Measurements from ENCODE around the gene NABP1. TPM values are rescaled to one million over a fixed set of nuclear protein-coding genes. Genes with fewer than 3 reads are reported as not detected.
A peak's percentile ranks its signal among the peaks of the same experiment; 100 is the strongest.

The NABP1 gene
- total RNA-seq (2022) (81.8 and 96.3 TPM in 2 replicates), Bru-seq, nascent RNA (percentile 99 among the genes with signal in this experiment), BruChase-seq, experiment 1, labeled RNA remaining after a 6-hour chase (percentile 97 among the genes with signal in this experiment), BruChase-seq, experiment 2, labeled RNA remaining after a 2-hour chase (percentile 99 among the genes with signal in this experiment)
- long read RNA-seq, full-length matches to known transcripts: 34 of 90 reads
- long read RNA-seq, partial matches to known transcripts: 16 of 90 reads
- long read RNA-seq, other reads (novel, unspliced or antisense): 40 of 90 reads

- Mint-ChIP-seq H3K4me1 (ENCODE audit: insufficient read depth, unreplicated experiment) (peaks cover 22% of the 10 kb centered on the region), H3K4me3 (ENCODE audit: unreplicated experiment) (peak within 1 kb of the TSS; percentile 84), H3K9me3 (ENCODE audit: unreplicated experiment) (no peaks in the 10 kb centered on the region), H3K36me3 (ENCODE audit: insufficient read depth, unreplicated experiment) (peaks cover 16% of the 10 kb centered on the region), H3K27me3 (ENCODE audit: insufficient read depth, unreplicated experiment) (no peaks in the 10 kb centered on the region), H3K27ac (ENCODE audit: low read depth, unreplicated experiment) (peak within 1 kb of the TSS; percentile 92)
- no TSS peak for BruUV-seq (replicated peaks)
- POLR2A ChIA-PET: interaction anchor here (0.6 to 6.5 kb wide), 47 partner anchors 8 to 794 kb away, joined by 3 to 83 read pairs (median 6); partner anchors contain the start of gene CAVIN2
- CTCF ChIA-PET: interaction anchor here (0.6 to 1.9 kb wide), 7 partner anchors 38 to 1966 kb away, joined by 3 to 9 read pairs (median 3); no protein-coding TSS in a partner anchor
- intact Hi-C loops (cut with micrococcal nuclease): loop anchor here (1.0 kb wide), 3 partner anchors 22 to 84 kb away; no protein-coding TSS in a partner anchor
- peak; percentile 97 for DNase-seq (ENCODE audit: unreplicated experiment)
- TF ChIP-seq CTCF (IDR thresholded peaks at IDR 0.05; ENCODE audit: unreplicated experiment): no peak
Observed at GRCh38 chr2:191677646-191678436, at the start of gene NABP1. NABP1 (plus strand) TSS chr2:191678136; CDS start chr2:191678615, 479 bp downstream.

- DNase-seq (ENCODE audit: unreplicated experiment): no peak
- Mint-ChIP-seq H3K36me3 (ENCODE audit: insufficient read depth, unreplicated experiment) (no peaks in the 10 kb centered on the region), H3K4me3 (ENCODE audit: unreplicated experiment) (no peak overlapping the region), H3K27me3 (ENCODE audit: insufficient read depth, unreplicated experiment) (no peaks in the 10 kb centered on the region), H3K27ac (ENCODE audit: low read depth, unreplicated experiment) (no peak overlapping the region), H3K9me3 (ENCODE audit: unreplicated experiment) (no peaks in the 10 kb centered on the region), H3K4me1 (ENCODE audit: insufficient read depth, unreplicated experiment) (peaks cover 60% of the 10 kb centered on the region)
- no peak for TF ChIP-seq CTCF (IDR thresholded peaks at IDR 0.05; ENCODE audit: unreplicated experiment)
- ChIA-PET CTCF (interaction anchor here (0.6 to 1.8 kb wide), 5 partner anchors 14 to 241 kb away, joined by 3 to 10 read pairs (median 3); no protein-coding TSS in a partner anchor), POLR2A (interaction anchor here (0.6 to 3.9 kb wide), 9 partner anchors 9 to 62 kb away, joined by 3 to 39 read pairs (median 4); partner anchors contain the start of gene NABP1)
- intact Hi-C loops (cut with micrococcal nuclease): no loop called here
- no TSS peak for BruUV-seq (replicated peaks)
Observed at GRCh38 chr2:191629001-191629453, 48.9 kb upstream of the NABP1 start.

DNA sequence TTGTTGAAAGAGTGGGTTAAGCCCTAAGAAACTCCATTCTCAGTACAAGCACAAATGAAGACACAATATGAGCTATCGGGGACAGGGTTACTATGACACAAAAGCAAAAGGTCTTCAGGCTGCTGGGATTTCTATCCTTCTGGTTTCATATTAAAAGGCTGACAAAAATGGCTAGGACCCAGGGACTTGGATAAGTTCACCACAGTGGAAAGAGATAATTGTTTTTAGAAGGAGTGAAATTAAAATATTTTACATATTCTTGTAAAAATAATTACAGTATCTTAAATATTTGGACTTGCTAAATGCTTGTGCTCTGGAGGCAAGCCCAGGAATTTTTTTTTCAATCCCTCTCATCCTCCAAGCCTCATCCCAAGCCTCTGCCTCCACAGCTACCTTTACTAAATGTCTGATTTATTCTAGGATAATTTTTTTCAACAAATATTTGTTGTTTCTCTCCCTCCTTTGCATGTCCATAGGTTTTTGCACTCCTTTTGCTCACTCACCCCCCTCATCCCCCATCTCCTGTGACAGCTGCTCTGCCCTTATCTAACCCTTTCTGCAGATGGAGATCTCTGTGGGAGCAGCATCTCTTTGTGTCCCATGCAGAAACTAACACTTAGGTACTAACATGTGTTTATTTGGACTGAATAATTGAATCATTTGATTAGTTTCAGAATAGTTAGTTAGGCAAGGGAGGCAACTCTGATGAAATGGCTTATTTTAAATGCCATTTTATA is 47.8 kb upstream of the NABP1 start:
- intact Hi-C loops (cut with micrococcal nuclease): no loop called here
- H3K27ac Mint-ChIP-seq (ENCODE audit: low read depth, unreplicated experiment): no peak overlapping the region
- H3K9me3 Mint-ChIP-seq (ENCODE audit: unreplicated experiment): no peaks in the 10 kb centered on the region
- H3K36me3 Mint-ChIP-seq (ENCODE audit: insufficient read depth, unreplicated experiment): no peaks in the 10 kb centered on the region
- peaks cover 56% of the 10 kb centered on the region for H3K4me1 Mint-ChIP-seq (ENCODE audit: insufficient read depth, unreplicated experiment)
- BruUV-seq (replicated peaks): no TSS peak
- H3K27me3 Mint-ChIP-seq (ENCODE audit: insufficient read depth, unreplicated experiment): no peaks in the 10 kb centered on the region
- no peak for TF ChIP-seq CTCF (IDR thresholded peaks at IDR 0.05; ENCODE audit: unreplicated experiment)
- ChIA-PET POLR2A (interaction anchor here (0.6 to 4.0 kb wide), 7 partner anchors 10 to 1681 kb away, joined by 4 to 28 read pairs (median 9); partner anchors contain the start of gene NABP1), CTCF (interaction anchor here (0.7 to 1.0 kb wide), 2 partner anchors 59 to 63 kb away, joined by 3 to 4 read pairs; no protein-coding TSS in a partner anchor)
- H3K4me3 Mint-ChIP-seq (ENCODE audit: unreplicated experiment): no peak overlapping the region
- no peak for DNase-seq (ENCODE audit: unreplicated experiment)
